ENCODE data around the gene ZNF100.
"Not testable (repeated sequence)": the region's sequence is repeated elsewhere in the genome, so short reads cannot be mapped to it uniquely, and the experiment has no call there.

The ZNF100 gene

GRCh38 chr19:21767065-21767800 lies at the start of gene ZNF100:
Gene ZNF100 (minus strand): TSS chr19:21767579. CDS start chr19:21767429, 150 bp downstream.
- DNase-seq (ENCODE audit: low read depth, low spot score): peak; percentile 96

GRCh38 chr19:21812448-21812847 lies 45.1 kb upstream of the ZNF100 start:
- no peak for DNase-seq (ENCODE audit: low read depth, low spot score)

- DNase-seq (ENCODE audit: low read depth, low spot score): not testable (repeated sequence)
Measured at GRCh38 chr19:21808400-21809000, 41.1 kb upstream of the ZNF100 start.

- DNase-seq (ENCODE audit: low read depth, low spot score): no peak
Measured at GRCh38 chr19:21789466-21790085, 22.2 kb upstream of the ZNF100 start.

GRCh38 chr19:21786936-21787335 lies 19.6 kb upstream of the ZNF100 start:
- DNase-seq (ENCODE audit: low read depth, low spot score): no peak

GRCh38 chr19:21775792-21776191 lies 8.4 kb upstream of the ZNF100 start:
- DNase-seq (ENCODE audit: low read depth, low spot score): not testable (repeated sequence)

GRCh38 chr19:21766705-21767064 lies 694 bp downstream of the ZNF100 start:
- DNase-seq (ENCODE audit: low read depth, low spot score): not testable (repeated sequence)

GRCh38 chr19:21765151-21765550 lies 2.2 kb downstream of the ZNF100 start:
- no peak for DNase-seq (ENCODE audit: low read depth, low spot score)

- DNase-seq (ENCODE audit: low read depth, low spot score): not testable (repeated sequence)
Measured at GRCh38 chr19:21761547-21761946, 5.8 kb downstream of the ZNF100 start.

- no peak for DNase-seq (ENCODE audit: low read depth, low spot score)
Measured at GRCh38 chr19:21758296-21758695, 9.1 kb downstream of the ZNF100 start.

- not testable (repeated sequence) for DNase-seq (ENCODE audit: low read depth, low spot score)
Measured at GRCh38 chr19:21755555-21755954, 11.8 kb downstream of the ZNF100 start.

GRCh38 chr19:21751384-21751783 lies 16.0 kb downstream of the ZNF100 start:
- no peak for DNase-seq (ENCODE audit: low read depth, low spot score)

- no peak for DNase-seq (ENCODE audit: low read depth, low spot score)
Measured at GRCh38 chr19:21750586-21751128, 16.7 kb downstream of the ZNF100 start.

- DNase-seq (ENCODE audit: low read depth, low spot score): no peak
Measured at GRCh38 chr19:21749090-21749489, 18.3 kb downstream of the ZNF100 start.

GRCh38 chr19:21748088-21748487 lies 19.3 kb downstream of the ZNF100 start:
- DNase-seq (ENCODE audit: low read depth, low spot score): no peak

- DNase-seq (ENCODE audit: low read depth, low spot score): no peak
Measured at GRCh38 chr19:21740559-21740958, 26.8 kb downstream of the ZNF100 start.

- DNase-seq (ENCODE audit: low read depth, low spot score): not testable (repeated sequence)
Measured at GRCh38 chr19:21726942-21727747, 40.2 kb downstream of the ZNF100 start.

- DNase-seq (ENCODE audit: low read depth, low spot score): no peak
Measured at GRCh38 chr19:21713761-21714160, 53.6 kb downstream of the ZNF100 start.

GRCh38 chr19:21709464-21709863 lies 57.9 kb downstream of the ZNF100 start:
- no peak for DNase-seq (ENCODE audit: low read depth, low spot score)

- not testable (repeated sequence) for DNase-seq (ENCODE audit: low read depth, low spot score)
Measured at GRCh38 chr19:21707878-21708277, 59.5 kb downstream of the ZNF100 start.

GRCh38 chr19:21707065-21707464 lies 60.3 kb downstream of the ZNF100 start:
- no peak for DNase-seq (ENCODE audit: low read depth, low spot score)

- peak; percentile 11 for DNase-seq (ENCODE audit: low read depth, low spot score)
Measured at GRCh38 chr19:21705393-21705792, 62.0 kb downstream of the ZNF100 start.

Measured in ELF-1 (cell line).